Measurements from ENCODE around the gene MAP3K1.

MAP3K1 gene

DNA sequence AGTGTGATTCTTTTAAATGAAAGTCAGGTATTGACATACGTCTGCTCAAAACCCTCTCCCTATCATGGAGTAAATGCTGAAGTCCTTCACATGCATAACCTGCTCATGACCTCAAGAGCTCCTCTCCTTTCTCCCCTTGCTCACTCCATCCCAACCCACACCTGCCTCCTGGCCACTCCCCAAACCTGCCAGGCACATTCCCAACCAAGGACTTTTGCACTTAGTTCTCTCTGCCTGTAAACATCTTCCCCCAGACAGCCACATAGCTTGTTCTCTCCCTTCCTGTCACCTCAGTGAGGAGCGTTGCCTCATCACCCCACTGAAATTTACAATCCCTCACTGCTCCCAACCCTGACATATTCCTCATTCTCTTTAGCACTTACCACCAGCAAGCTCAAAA lies 102.7 kb downstream of the MAP3K1 start:
- Histone ChIP-seq H3K4me2 (ENCODE audit: low read length) (no peak overlapping the region), H3K9me3 (ENCODE audit: insufficient read depth, low read length) (no peaks in the 10 kb centered on the region), H3K4me1 (ENCODE audit: low read length) (no peaks in the 10 kb centered on the region), H3K36me3 (replicated peaks; ENCODE audit: low read depth, low read length) (peaks cover 13% of the 10 kb centered on the region), H3K79me2 (ENCODE audit: low read length) (no peaks in the 10 kb centered on the region), H3K27me3 (ENCODE audit: low read depth, low read length) (no peaks in the 10 kb centered on the region), H3K4me3 (ENCODE audit: low read length) (no peak overlapping the region), H3K9ac (ENCODE audit: low read length) (no peak overlapping the region), H3K27ac (ENCODE audit: low read length) (no peak overlapping the region), H2AFZ (ENCODE audit: low read depth, low read length) (no peak overlapping the region), H4K20me1 (ENCODE audit: insufficient read depth, low read length) (no peaks in the 10 kb centered on the region)
- TF ChIP-seq CTCF (IDR thresholded peaks at IDR 0.05; ENCODE audit: low read depth, low read length) (no peak), EZH2phosphoT487 (IDR thresholded peaks at IDR 0.05; ENCODE audit: low read depth) (no peak)

GRCh38 chr5:56919942-56920662 lies 104.8 kb downstream of the MAP3K1 start:
- TF ChIP-seq CTCF (IDR thresholded peaks at IDR 0.05; ENCODE audit: low read depth, low read length) (no peak), EZH2phosphoT487 (IDR thresholded peaks at IDR 0.05; ENCODE audit: low read depth) (no peak)
- Histone ChIP-seq H3K4me3 (ENCODE audit: low read length) (no peak overlapping the region), H3K27me3 (ENCODE audit: low read depth, low read length) (no peaks in the 10 kb centered on the region), H3K4me1 (ENCODE audit: low read length) (no peaks in the 10 kb centered on the region), H3K27ac (ENCODE audit: low read length) (no peak overlapping the region), H3K79me2 (ENCODE audit: low read length) (no peaks in the 10 kb centered on the region), H3K9ac (ENCODE audit: low read length) (no peak overlapping the region), H3K9me3 (ENCODE audit: insufficient read depth, low read length) (no peaks in the 10 kb centered on the region), H3K4me2 (ENCODE audit: low read length) (no peak overlapping the region), H2AFZ (ENCODE audit: low read depth, low read length) (no peak overlapping the region), H4K20me1 (ENCODE audit: insufficient read depth, low read length) (no peaks in the 10 kb centered on the region), H3K36me3 (replicated peaks; ENCODE audit: low read depth, low read length) (peaks cover 23% of the 10 kb centered on the region)

DNA sequence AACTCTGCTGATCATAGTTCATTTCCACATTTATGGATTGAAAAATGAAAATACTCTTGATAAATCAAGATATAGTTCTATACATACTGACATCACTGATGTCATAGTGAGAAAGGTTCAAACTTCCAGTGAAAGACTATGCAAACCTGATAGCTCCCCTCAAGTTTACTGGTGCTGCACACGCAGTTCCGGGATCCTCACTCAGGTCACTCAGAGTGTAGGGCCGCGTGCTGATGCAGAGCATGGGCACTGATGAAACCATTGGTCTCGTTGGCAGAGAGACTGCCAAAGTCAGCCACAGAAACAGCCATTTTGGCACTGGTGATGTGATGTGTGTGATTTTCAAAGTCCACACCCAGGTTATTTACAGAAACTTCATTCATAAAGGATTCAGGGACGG lies 107.6 kb downstream of the MAP3K1 start:
- no peaks in the 10 kb centered on the region for H3K9me3 ChIP-seq (ENCODE audit: insufficient read depth, low read length)
- H3K4me1 ChIP-seq (ENCODE audit: low read length): no peaks in the 10 kb centered on the region

DNA sequence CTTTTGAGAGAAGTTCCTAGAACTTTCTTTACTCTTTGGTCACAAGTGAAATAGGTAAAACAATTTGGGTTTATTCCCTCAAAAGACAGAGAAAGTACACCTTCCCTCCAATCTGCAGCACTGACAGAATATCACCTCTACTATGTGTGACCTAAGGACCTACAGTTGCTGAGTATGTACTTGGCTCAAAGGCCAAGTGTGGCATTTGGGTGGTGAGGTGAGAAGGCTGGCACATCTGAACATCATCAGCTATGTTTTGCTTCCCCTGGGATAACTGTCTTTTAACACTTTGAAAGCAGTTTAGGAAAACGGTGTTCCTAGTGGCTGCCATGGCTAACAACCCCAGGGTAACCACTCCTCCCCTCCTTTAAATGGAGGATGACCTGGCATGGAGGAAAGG lies 119.0 kb downstream of the MAP3K1 start:
- H3K4me2 ChIP-seq (ENCODE audit: low read length): no peak overlapping the region
- TF ChIP-seq CTCF (IDR thresholded peaks at IDR 0.05; ENCODE audit: low read depth, low read length) (no peak), EZH2phosphoT487 (IDR thresholded peaks at IDR 0.05; ENCODE audit: low read depth) (no peak)
- H3K9me3 ChIP-seq (ENCODE audit: insufficient read depth, low read length): no peaks in the 10 kb centered on the region
- no peaks in the 10 kb centered on the region for H4K20me1 ChIP-seq (ENCODE audit: insufficient read depth, low read length)
- no peak overlapping the region for H3K27ac ChIP-seq (ENCODE audit: low read length)
- H3K79me2 ChIP-seq (ENCODE audit: low read length): no peaks in the 10 kb centered on the region
- H2AFZ ChIP-seq (ENCODE audit: low read depth, low read length): no peak overlapping the region
- no peaks in the 10 kb centered on the region for H3K27me3 ChIP-seq (ENCODE audit: low read depth, low read length)
- no peak overlapping the region for H3K9ac ChIP-seq (ENCODE audit: low read length)
- no peak overlapping the region for H3K4me3 ChIP-seq (ENCODE audit: low read length)
- no peaks in the 10 kb centered on the region for H3K4me1 ChIP-seq (ENCODE audit: low read length)
- peaks cover 8% of the 10 kb centered on the region for H3K36me3 ChIP-seq (replicated peaks; ENCODE audit: low read depth, low read length)

More for the DNA sequence above, 107.6 kb downstream of the MAP3K1 start:
- Histone ChIP-seq H3K27ac (ENCODE audit: low read length) (no peak overlapping the region), H4K20me1 (ENCODE audit: insufficient read depth, low read length) (no peaks in the 10 kb centered on the region), H3K79me2 (ENCODE audit: low read length) (no peaks in the 10 kb centered on the region), H3K4me2 (ENCODE audit: low read length) (no peak overlapping the region), H3K9ac (ENCODE audit: low read length) (no peak overlapping the region), H3K27me3 (ENCODE audit: low read depth, low read length) (no peaks in the 10 kb centered on the region), H2AFZ (ENCODE audit: low read depth, low read length) (no peak overlapping the region), H3K4me3 (ENCODE audit: low read length) (no peak overlapping the region), H3K36me3 (replicated peaks; ENCODE audit: low read depth, low read length) (peaks cover 23% of the 10 kb centered on the region)
- TF ChIP-seq CTCF (IDR thresholded peaks at IDR 0.05; ENCODE audit: low read depth, low read length) (no peak), EZH2phosphoT487 (IDR thresholded peaks at IDR 0.05; ENCODE audit: low read depth) (no peak)

Data from OCI-LY3 (cell line).